Measurements from ENCODE around the gene TRIM43. TPM values are rescaled to one million over a fixed set of nuclear protein-coding genes. Genes with fewer than 3 reads are reported as not detected.
"Not testable (repeated sequence)": the region's sequence is repeated elsewhere in the genome, so short reads cannot be mapped to it uniquely, and the experiment has no call there.

Gene TRIM43
- total and polyA plus RNA-seq, 7 donors = not detected

- H3K36me3 ChIP-seq; H3K9me3 ChIP-seq; H3K27ac ChIP-seq; DNase-seq; intact Hi-C loops (cut with DNase I); H3K4me3 ChIP-seq; H3K27me3 ChIP-seq; H3K4me1 ChIP-seq: not testable (repeated sequence)
- 47 to 84% methylated on average over 14 of the region's 29 CpGs for WGBS, 2 donors
Observed at GRCh38 chr2:95648894-95649544, 57.2 kb downstream of the TRIM43 start.

Small RNAs within 50 kb of the gene (small RNA-seq; reads per million reads assigned to genes)
- gene AC009237.4 (0 reads per million in 3 donors), gene AC009237.7 (0 reads per million in 3 donors)

Other genes with a start within 250 kb of the TRIM43 start
- 10 to 100 TPM in 3 of 4 donors, 1 to 10 TPM in 1; 8.9 to 19.4 (median 11.8) TPM for gene FAHD2A, start 189.3 kb upstream of the TRIM43 start, total RNA-seq
- 10 to 100 TPM; 19.7 to 30.5 (median 27.0) TPM for gene FAHD2A, start 189.3 kb upstream of the TRIM43 start, polyA plus RNA-seq
- not detected for gene TRIM43B, start 107.2 kb upstream of the TRIM43 start, total RNA-seq
- gene TRIM43B, start 107.2 kb upstream of the TRIM43 start, polyA plus RNA-seq = not detected

All from sigmoid colon (tissue), 7 donors.